ENCODE results near the gene HOXD4. TPM values are rescaled to one million over a fixed set of nuclear protein-coding genes. Genes with fewer than 3 reads are reported as not detected.
A peak's percentile ranks its signal among the peaks of the same experiment; 100 is the strongest.

The HOXD4 gene
- total RNA-seq, 4 donors from 2014 or later: 2.2 to 25.5 (median 15.3) TPM

DNA sequence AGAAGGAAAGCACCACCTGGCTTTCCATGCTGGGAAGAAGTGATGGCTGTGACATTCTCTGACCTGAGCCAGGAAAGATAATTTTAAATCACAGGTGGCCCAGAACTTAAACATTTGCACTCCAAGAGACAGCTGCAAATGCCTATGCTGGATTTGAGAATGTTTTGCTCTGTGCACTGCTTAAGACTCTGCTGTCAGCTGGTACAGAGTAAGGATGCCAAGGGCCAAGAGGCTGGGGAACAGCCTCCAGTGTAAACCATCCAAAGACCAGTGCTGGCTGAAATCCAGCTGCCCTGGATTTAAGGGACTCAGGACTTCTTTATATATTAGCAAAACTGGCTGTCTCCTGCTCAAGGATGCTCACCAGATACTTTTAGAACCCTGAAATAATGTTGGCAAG, 18.0 kb upstream of the HOXD4 start:
- no peak for DNase-seq
- intact Hi-C loops (cut with DNase I; ENCODE audit: low total_unique reads) (no loop called here), in situ Hi-C loops (cut with MboI; ENCODE audit: low pct_ligation_motif_present in 1 of 4, low pct_unique_long_range_greater_than_20kb in 1 of 4, low sequenced_read_pairs in 3 of 4) (loop anchor here in 1 of 4 donors (25.0 kb wide), 1 partner anchor 679 kb away; no protein-coding TSS in a partner anchor)
- H3K27me3 ChIP-seq: peaks cover 61% of the 10 kb centered on the region
- H3K4me3 ChIP-seq: no peak overlapping the region
- H3K27ac ChIP-seq: peak overlapping the region; percentile 94 to 96 (median 94)
- H3K9me3 ChIP-seq: no peaks in the 10 kb centered on the region
- H3K36me3 ChIP-seq: no peaks in the 10 kb centered on the region
- TF ChIP-seq POLR2AphosphoS5 (IDR thresholded peaks at IDR 0.05): no peak
- TF ChIP-seq EP300 (IDR thresholded peaks at IDR 0.05; ENCODE audit: low read depth): no peak
- TF ChIP-seq CTCF (IDR thresholded peaks at IDR 0.05): no peak
- TF ChIP-seq POLR2A (IDR thresholded peaks at IDR 0.05): no peak
- H3K4me1 ChIP-seq: peaks cover 11 to 64% (median 38%) of the 10 kb centered on the region in 4 donors

DNA sequence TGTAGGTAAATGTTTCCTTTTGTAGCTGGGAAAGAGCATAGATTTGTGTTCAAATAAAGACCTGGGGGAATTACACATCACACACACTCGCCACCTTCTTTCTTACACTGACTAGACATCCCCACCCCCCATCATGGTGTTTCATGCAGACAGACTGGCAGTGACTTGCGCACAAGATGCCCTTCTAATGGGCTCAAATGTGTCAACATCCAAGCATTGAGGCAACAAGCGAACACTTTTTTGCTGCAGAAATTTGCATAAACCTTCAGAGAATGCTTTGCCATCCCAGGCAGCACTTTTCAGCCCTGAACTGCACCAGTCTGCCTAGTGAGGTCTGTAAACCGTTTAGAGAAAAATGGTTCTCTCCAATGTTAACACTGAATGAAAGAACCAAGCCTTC, 17.3 kb upstream of the HOXD4 start:
- Histone ChIP-seq H3K27me3 (peaks cover 59% of the 10 kb centered on the region), H3K9me3 (no peaks in the 10 kb centered on the region), H3K36me3 (no peaks in the 10 kb centered on the region), H3K27ac (peak overlapping the region; percentile 91 to 96 (median 94)), H3K4me3 (no peak overlapping the region), H3K4me1 (peaks cover 11 to 57% (median 33%) of the 10 kb centered on the region in 4 donors)
- no peak for DNase-seq
- WGBS, 2 donors (ENCODE audit: low coverage in 1 of 2): 47 to 57% methylated on average over 3 to 4 of the region's 4 CpGs
- TF ChIP-seq POLR2AphosphoS5 (IDR thresholded peaks at IDR 0.05) (no peak), CTCF (IDR thresholded peaks at IDR 0.05) (no peak), EP300 (IDR thresholded peaks at IDR 0.05; ENCODE audit: low read depth) (no peak), POLR2A (IDR thresholded peaks at IDR 0.05) (no peak)
- intact Hi-C loops (cut with DNase I; ENCODE audit: low total_unique reads) (no loop called here), in situ Hi-C loops (cut with MboI; ENCODE audit: low pct_ligation_motif_present in 1 of 4, low pct_unique_long_range_greater_than_20kb in 1 of 4, low sequenced_read_pairs in 3 of 4) (loop anchor here in 1 of 4 donors (25.0 kb wide), 1 partner anchor 678 kb away; no protein-coding TSS in a partner anchor)

DNA sequence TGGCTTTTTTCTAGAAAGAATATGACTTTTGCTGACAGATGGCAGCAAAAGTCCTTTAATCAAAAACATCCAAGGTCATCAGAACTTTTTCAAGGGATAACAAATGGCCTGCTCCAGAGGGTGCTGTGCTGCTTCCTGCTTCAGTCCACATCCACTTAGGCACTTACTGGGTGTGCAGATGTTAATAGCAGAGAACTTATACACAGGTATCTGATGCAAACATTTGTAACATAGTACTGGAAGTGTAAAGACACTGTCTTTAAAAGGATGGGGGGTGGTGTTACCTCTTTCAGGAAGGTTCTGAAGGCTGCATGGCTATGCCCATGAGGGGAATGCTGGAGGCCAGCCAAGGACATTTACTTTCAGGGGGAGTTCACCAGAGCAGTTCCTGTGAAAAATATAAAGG, 16.3 kb upstream of the HOXD4 start:
- intact Hi-C loops (cut with DNase I; ENCODE audit: low total_unique reads) (loop anchor here (5.0 kb wide), 1 partner anchor 1012 kb away; no protein-coding TSS in a partner anchor), in situ Hi-C loops (cut with MboI; ENCODE audit: low pct_ligation_motif_present in 1 of 4, low pct_unique_long_range_greater_than_20kb in 1 of 4, low sequenced_read_pairs in 3 of 4) (loop anchor here in 2 of 4 donors (5.0 to 25.0 kb wide), 4 partner anchors 322 to 677 kb away; no protein-coding TSS in a partner anchor)
- TF ChIP-seq CTCF (IDR thresholded peaks at IDR 0.05): no peak
- TF ChIP-seq POLR2AphosphoS5 (IDR thresholded peaks at IDR 0.05): no peak
- no peak for TF ChIP-seq POLR2A (IDR thresholded peaks at IDR 0.05)
- TF ChIP-seq EP300 (IDR thresholded peaks at IDR 0.05; ENCODE audit: low read depth): no peak
- no peaks in the 10 kb centered on the region for H3K9me3 ChIP-seq
- H3K27ac ChIP-seq: peak overlapping the region; percentile 91 to 96 (median 94)
- no peak overlapping the region for H3K4me3 ChIP-seq
- DNase-seq: no peak
- H3K4me1 ChIP-seq: peaks cover 14 to 57% (median 31%) of the 10 kb centered on the region in 4 donors
- peaks cover 54% of the 10 kb centered on the region for H3K27me3 ChIP-seq
- H3K36me3 ChIP-seq: no peaks in the 10 kb centered on the region

GRCh38 chr2:176136374-176137251, 14.7 kb upstream of the HOXD4 start:
- in situ Hi-C loops (cut with MboI; ENCODE audit: low pct_ligation_motif_present in 1 of 4, low pct_unique_long_range_greater_than_20kb in 1 of 4, low sequenced_read_pairs in 3 of 4) (loop anchor here in 2 of 4 donors (5.0 to 25.0 kb wide), 4 partner anchors 321 to 676 kb away; no protein-coding TSS in a partner anchor), intact Hi-C loops (cut with DNase I; ENCODE audit: low total_unique reads) (loop anchor here (5.0 kb wide), 1 partner anchor 1011 kb away; no protein-coding TSS in a partner anchor)
- peak; percentile 56 for DNase-seq
- Histone ChIP-seq H3K4me3 (peak overlapping the region; percentile 59 to 80 (median 73)), H3K4me1 (peaks cover 21 to 57% (median 34%) of the 10 kb centered on the region in 4 donors), H3K27ac (peak overlapping the region; percentile 91 to 96 (median 94)), H3K9me3 (no peaks in the 10 kb centered on the region), H3K27me3 (peaks cover 48% of the 10 kb centered on the region), H3K36me3 (no peaks in the 10 kb centered on the region)
- WGBS, 2 donors (ENCODE audit: low coverage in 1 of 2): 3 to 11% methylated on average over 10 to 48 of the region's 71 CpGs
- TF ChIP-seq CTCF (IDR thresholded peaks at IDR 0.05) (peak in 1 of 5 experiments; percentile 17), EP300 (IDR thresholded peaks at IDR 0.05; ENCODE audit: low read depth) (no peak)

Data from transverse colon (tissue), 4 donors.